Measurements from ENCODE around the gene RNF220. TPM values are rescaled to one million over a fixed set of nuclear protein-coding genes. Genes with fewer than 3 reads are reported as not detected.

RNF220 gene
- total and polyA plus RNA-seq, 2 donors (not counting 3 experiments of a cell fraction or from before 2014, with no cell fraction given), result 62.7 to 66.6 TPM

DNA sequence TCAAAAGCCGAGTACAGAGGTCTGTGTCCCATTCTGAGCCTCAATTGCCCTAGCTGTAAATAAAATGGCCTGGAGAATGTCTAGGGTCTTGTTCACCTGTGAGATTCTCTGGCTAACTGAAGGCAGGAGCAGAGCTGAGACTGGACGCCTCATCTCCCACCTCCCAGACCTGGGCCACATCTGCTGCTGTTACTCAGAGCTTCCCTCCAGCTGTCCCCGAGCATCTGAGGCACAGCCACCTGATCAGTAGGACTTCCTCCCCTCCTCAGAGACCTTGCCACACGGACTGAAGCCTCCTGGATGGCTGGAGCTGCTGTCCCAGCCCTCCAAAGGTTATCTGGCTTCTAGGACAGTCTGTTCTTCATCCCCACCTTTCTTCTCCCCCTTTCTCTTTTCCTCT is 206.8 kb downstream of the RNF220 start:
- FAIRE-seq, result no peak
- peaks cover 25 to 28% of the 10 kb centered on the region in 2 experiments for H3K27me3 ChIP-seq (ENCODE audit: control insufficient read depth in 2 of 2, insufficient read depth in 2 of 2, low read length in 2 of 2)
- H3K4me1 ChIP-seq (ENCODE audit: control insufficient read depth, extremely low read depth, insufficient read depth, low read length), result no peaks in the 10 kb centered on the region
- no peak overlapping the region for H3K4me2 ChIP-seq (ENCODE audit: insufficient read depth, low read length)
- no peaks in the 10 kb centered on the region for H3K9me3 ChIP-seq (replicated peaks; ENCODE audit: control insufficient read depth, insufficient read depth, low read length)
- CTCF ChIA-PET, result interaction anchor here (0.7 to 5.8 kb wide), 4 partner anchors 9 to 234 kb away, joined by 3 to 109 read pairs (median 8); no protein-coding TSS in a partner anchor
- no peaks in the 10 kb centered on the region for H4K20me1 ChIP-seq (replicated peaks; ENCODE audit: control insufficient read depth, extremely low read depth, insufficient read depth, low read length)
- H3K9ac ChIP-seq (replicated peaks; ENCODE audit: extremely low read depth, insufficient read depth, low read length), result no peak overlapping the region
- H3K9me1 ChIP-seq (replicated peaks; ENCODE audit: control insufficient read depth, extremely low read depth, insufficient read depth, low read length), result no peaks in the 10 kb centered on the region
- no TSS peak for BruUV-seq (replicated peaks)
- no peaks in the 10 kb centered on the region for H3K36me3 ChIP-seq (ENCODE audit: control insufficient read depth in 2 of 2, extremely low read depth in 1 of 2, insufficient read depth in 2 of 2, low read length in 2 of 2)
- H3K4me3 ChIP-seq (replicated peaks in 1 of 3; ENCODE audit: insufficient read depth in 1 of 3, low read depth in 1 of 3, low read length in 3 of 3), result no peak overlapping the region
- no peak for TF ChIP-seq JUN (IDR thresholded peaks at IDR 0.05; ENCODE audit: borderline replicate concordance, insufficient read depth, insufficient read length, low read depth)
- no peak for TF ChIP-seq FOS (IDR thresholded peaks at IDR 0.05; ENCODE audit: borderline replicate concordance, insufficient read depth, low read length)
- TF ChIP-seq POLR2AphosphoS5 (IDR thresholded peaks at IDR 0.05; ENCODE audit: insufficient read depth, low read depth, low read length), result no peak
- no peak for TF ChIP-seq MYC (IDR thresholded peaks at IDR 0.05; ENCODE audit: low read depth, low read length)
- TF ChIP-seq, protein P1, sequence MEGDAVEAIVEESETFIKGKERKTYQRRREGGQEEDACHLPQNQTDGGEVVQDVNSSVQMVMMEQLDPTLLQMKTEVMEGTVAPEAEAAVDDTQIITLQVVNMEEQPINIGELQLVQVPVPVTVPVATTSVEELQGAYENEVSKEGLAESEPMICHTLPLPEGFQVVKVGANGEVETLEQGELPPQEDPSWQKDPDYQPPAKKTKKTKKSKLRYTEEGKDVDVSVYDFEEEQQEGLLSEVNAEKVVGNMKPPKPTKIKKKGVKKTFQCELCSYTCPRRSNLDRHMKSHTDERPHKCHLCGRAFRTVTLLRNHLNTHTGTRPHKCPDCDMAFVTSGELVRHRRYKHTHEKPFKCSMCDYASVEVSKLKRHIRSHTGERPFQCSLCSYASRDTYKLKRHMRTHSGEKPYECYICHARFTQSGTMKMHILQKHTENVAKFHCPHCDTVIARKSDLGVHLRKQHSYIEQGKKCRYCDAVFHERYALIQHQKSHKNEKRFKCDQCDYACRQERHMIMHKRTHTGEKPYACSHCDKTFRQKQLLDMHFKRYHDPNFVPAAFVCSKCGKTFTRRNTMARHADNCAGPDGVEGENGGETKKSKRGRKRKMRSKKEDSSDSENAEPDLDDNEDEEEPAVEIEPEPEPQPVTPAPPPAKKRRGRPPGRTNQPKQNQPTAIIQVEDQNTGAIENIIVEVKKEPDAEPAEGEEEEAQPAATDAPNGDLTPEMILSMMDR (IDR thresholded peaks at IDR 0.05; ENCODE audit: extremely low read depth in 1 of 2, insufficient read depth in 1 of 2, low read depth in 1 of 2, low read length in 2 of 2), result no peak
- TF ChIP-seq GATA2 (IDR thresholded peaks at IDR 0.05; ENCODE audit: insufficient read depth, insufficient read length, low read depth, low read length), result no peak
- no peak for TF ChIP-seq POLR2A (IDR thresholded peaks at IDR 0.05; ENCODE audit: low read depth, low read length)
- TF ChIP-seq EZH2 (IDR thresholded peaks at IDR 0.05; ENCODE audit: borderline replicate concordance, low read depth, low read length, severe bottlenecking), result no peak
- TF ChIP-seq, protein P2, sequence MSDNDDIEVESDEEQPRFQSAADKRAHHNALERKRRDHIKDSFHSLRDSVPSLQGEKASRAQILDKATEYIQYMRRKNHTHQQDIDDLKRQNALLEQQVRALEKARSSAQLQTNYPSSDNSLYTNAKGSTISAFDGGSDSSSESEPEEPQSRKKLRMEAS (IDR thresholded peaks at IDR 0.05; ENCODE audit: insufficient read depth, insufficient read length), result no peak
- no peak overlapping the region for H3K27ac ChIP-seq (ENCODE audit: insufficient read depth, low read depth, low read length)
- no peaks in the 10 kb centered on the region for H3K79me2 ChIP-seq (ENCODE audit: control insufficient read depth, insufficient read depth, low read length)
- dilution Hi-C loops (cut with MboI; ENCODE audit: extremely low pct_ligation_motif_present, low sequenced_read_pairs) (no loop called here), intact Hi-C loops (cut with micrococcal nuclease) (no loop called here)
- POLR2A ChIA-PET, result no interaction called here
- H2AFZ ChIP-seq (ENCODE audit: low read depth, low read length), result no peak overlapping the region
- DNase-seq (ENCODE audit: low read depth, low spot score), result no peak
